ENCODE measurements around the gene SBNO1. TPM values are rescaled to one million over a fixed set of nuclear protein-coding genes. Genes with fewer than 3 reads are reported as not detected.

Gene SBNO1
- total RNA-seq, 4 donors from 2014 or later = 18.2 to 26.6 (median 25.8) TPM

DNA sequence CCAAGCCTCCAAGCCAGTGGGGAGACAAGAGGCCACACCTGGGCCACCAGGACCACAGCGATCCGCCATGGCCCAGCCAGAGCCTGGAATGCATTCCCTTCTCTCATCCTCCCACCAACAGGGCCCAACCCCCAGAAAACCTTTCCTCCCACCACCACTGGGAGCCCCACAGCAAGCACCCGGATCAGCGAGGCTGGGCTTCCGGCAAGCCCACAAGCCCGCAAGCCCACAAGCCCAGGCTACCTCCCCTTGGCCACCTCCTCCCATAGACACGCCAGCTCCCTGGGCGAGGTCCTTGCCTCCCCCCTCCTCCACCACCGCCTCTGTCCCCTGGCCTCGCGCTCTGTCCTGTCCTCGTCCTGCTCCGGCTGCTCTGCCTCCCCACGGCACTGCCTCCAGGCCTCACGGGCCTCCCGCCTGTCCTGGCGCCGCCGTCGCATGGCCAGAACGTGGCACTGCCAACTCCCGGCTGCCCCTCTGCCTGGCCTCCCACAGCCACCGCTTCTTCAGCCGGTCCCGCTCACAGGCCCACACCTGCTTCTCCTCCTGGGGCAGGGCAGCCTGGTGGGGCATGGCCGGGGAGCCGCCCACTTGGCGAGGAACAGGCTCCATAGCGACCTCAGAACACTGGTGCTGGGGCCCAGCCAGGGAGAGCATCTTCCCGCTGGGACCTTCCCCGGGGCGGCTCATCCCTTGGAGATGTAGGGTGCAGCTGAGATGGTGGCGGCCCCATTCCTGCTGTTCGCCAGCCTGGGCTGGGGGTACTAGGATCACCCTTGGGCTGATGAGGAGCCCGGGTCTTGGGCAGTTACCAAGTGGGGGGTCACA is 98.6 kb downstream of the SBNO1 start:
- H3K36me3 ChIP-seq = peaks cover 52% of the 10 kb centered on the region
- DNase-seq (ENCODE audit: low spot score in 2 of 2) = no peak
- no peak overlapping the region for H3K27ac ChIP-seq

DNA sequence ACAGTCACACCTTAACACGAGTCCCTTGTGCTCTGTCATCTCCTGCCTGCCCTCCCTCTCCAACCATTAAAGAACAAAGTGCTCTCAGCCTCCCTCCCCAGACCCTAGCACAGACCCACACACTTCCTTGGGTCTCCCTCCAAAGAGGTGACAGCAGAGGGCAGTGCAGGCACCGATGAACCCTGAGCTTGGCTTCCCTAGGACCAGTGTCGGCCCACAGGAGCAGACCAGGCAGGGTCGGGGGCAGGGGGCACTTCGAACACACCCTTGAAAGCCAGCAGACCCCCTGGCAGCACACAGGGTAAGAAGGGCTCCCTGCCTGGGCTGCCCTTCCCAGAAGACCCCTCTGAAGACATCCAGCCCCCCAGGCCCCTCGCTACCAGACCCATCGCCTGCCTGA is 100.0 kb downstream of the SBNO1 start:
- no peak for DNase-seq (ENCODE audit: low spot score in 2 of 2)
- WGBS = 82% methylated on average over 7 of the region's 7 CpGs
- H3K36me3 ChIP-seq = peaks cover 59% of the 10 kb centered on the region

More for the DNA sequence above, 98.6 kb downstream of the SBNO1 start:
- Histone ChIP-seq H3K9me3 (no peaks in the 10 kb centered on the region), H3K4me1 (peaks cover 35% of the 10 kb centered on the region), H3K4me3 (no peak overlapping the region), H3K27me3 (no peaks in the 10 kb centered on the region)
- 61% methylated on average over 29 of the region's 35 CpGs for WGBS
- no peak for TF ChIP-seq EP300 (IDR thresholded peaks at IDR 0.05)
- TF ChIP-seq POLR2A (IDR thresholded peaks at IDR 0.05) = no peak
- TF ChIP-seq POLR2AphosphoS5 (IDR thresholded peaks at IDR 0.05) = no peak

DNA sequence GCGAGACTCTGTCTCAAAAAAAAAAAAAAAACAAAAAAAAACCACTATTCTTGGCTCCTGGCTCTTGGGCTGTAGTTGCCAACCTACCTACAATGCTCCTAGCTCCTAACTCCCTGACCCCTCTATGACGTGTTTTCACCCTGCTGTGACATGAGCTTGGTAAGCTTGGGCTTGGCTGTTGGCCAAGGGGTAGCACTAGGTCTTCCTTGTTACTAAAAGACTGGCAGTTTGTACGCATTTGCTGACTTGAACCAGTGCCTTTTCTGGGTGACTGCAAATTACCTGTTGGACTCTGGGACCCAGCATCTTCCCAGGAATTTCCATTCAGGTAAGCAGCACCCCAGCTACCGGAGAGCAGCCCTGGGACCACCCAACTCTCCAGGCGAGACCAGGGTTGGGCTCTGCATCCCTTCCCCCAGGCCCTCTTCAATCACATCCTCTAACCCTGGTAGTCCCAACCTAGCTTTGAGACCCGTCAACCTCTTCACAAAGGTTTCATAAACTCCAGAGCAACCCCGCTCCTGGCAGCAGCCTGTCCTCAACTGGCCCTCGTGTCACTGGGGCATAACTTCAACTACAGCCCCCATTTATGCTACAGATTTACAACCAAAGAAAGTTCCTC is 101.3 kb downstream of the SBNO1 start:
- TF ChIP-seq EP300 (IDR thresholded peaks at IDR 0.05) (no peak), POLR2AphosphoS5 (IDR thresholded peaks at IDR 0.05) (no peak), POLR2A (IDR thresholded peaks at IDR 0.05) (no peak)
- TF ChIP-seq, protein P1, sequence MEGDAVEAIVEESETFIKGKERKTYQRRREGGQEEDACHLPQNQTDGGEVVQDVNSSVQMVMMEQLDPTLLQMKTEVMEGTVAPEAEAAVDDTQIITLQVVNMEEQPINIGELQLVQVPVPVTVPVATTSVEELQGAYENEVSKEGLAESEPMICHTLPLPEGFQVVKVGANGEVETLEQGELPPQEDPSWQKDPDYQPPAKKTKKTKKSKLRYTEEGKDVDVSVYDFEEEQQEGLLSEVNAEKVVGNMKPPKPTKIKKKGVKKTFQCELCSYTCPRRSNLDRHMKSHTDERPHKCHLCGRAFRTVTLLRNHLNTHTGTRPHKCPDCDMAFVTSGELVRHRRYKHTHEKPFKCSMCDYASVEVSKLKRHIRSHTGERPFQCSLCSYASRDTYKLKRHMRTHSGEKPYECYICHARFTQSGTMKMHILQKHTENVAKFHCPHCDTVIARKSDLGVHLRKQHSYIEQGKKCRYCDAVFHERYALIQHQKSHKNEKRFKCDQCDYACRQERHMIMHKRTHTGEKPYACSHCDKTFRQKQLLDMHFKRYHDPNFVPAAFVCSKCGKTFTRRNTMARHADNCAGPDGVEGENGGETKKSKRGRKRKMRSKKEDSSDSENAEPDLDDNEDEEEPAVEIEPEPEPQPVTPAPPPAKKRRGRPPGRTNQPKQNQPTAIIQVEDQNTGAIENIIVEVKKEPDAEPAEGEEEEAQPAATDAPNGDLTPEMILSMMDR (IDR thresholded peaks at IDR 0.05) = no peak
- H3K36me3 ChIP-seq = peaks cover 71% of the 10 kb centered on the region
- H3K27me3 ChIP-seq = no peaks in the 10 kb centered on the region
- H3K4me3 ChIP-seq = no peak overlapping the region
- H3K27ac ChIP-seq = no peak overlapping the region
- 84% methylated on average over 8 of the region's 8 CpGs for WGBS
- no peak for DNase-seq (ENCODE audit: low spot score in 2 of 2)
- peaks cover 18% of the 10 kb centered on the region for H3K4me1 ChIP-seq
- H3K9me3 ChIP-seq = no peaks in the 10 kb centered on the region

More for the DNA sequence above, 100.0 kb downstream of the SBNO1 start:
- TF ChIP-seq POLR2AphosphoS5 (IDR thresholded peaks at IDR 0.05) = no peak
- TF ChIP-seq, protein P1 (IDR thresholded peaks at IDR 0.05) = no peak
- TF ChIP-seq POLR2A (IDR thresholded peaks at IDR 0.05) = no peak
- Histone ChIP-seq H3K4me3 (no peak overlapping the region), H3K9me3 (no peaks in the 10 kb centered on the region), H3K27me3 (no peaks in the 10 kb centered on the region), H3K27ac (no peak overlapping the region), H3K4me1 (peaks cover 24% of the 10 kb centered on the region)

DNA sequence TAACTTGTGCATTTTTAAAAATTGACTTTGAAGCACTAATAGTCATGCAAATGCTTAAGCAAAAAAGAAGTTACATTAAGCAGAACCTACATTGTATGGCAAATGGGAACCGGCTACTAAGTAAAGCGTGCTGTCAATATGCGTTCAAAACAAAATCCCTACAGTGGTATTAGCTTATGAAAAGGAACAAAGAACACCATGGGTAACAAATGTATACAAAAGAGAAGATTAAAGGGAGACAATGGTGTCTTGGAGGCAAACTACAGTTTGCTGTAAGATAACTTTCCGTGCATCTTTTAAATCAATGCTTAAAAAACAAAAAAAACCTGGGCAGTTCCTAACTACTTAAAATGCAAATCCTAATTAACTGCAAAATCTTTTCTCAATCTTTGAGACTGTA is 103.5 kb downstream of the SBNO1 start:
- H3K4me3 ChIP-seq = no peak overlapping the region
- 89% methylated on average over 4 of the region's 4 CpGs for WGBS
- no peak for DNase-seq (ENCODE audit: low spot score in 2 of 2)
- peaks cover 84% of the 10 kb centered on the region for H3K36me3 ChIP-seq
- H3K9me3 ChIP-seq = no peaks in the 10 kb centered on the region
- H3K4me1 ChIP-seq = peaks cover 12% of the 10 kb centered on the region
- TF ChIP-seq POLR2AphosphoS5 (IDR thresholded peaks at IDR 0.05) = no peak
- no peak for TF ChIP-seq EP300 (IDR thresholded peaks at IDR 0.05)
- no peak for TF ChIP-seq POLR2A (IDR thresholded peaks at IDR 0.05)
- TF ChIP-seq, protein P1 (IDR thresholded peaks at IDR 0.05) = no peak
- H3K27ac ChIP-seq = no peak overlapping the region
- H3K27me3 ChIP-seq = no peaks in the 10 kb centered on the region

DNA sequence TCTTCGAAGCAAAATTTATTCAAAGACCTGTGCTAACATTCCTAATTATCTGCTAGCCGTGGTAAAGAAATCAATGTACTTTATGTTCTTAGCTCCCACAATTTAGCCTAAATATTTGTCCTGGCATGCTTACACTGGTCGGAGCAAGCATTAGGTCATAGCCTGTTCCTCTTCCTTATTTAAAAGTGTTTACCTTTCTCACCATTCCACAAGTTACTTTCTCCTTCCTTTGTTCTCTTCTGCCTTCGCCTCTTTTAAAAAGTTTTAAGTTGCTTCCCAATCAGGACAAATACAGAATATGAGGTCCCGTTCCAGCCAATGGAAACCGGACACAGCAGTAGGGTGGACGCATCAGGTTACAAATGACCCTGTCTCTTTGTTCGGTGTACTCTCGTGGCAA is 104.6 kb downstream of the SBNO1 start:
- no peak overlapping the region for H3K27ac ChIP-seq
- H3K9me3 ChIP-seq = no peaks in the 10 kb centered on the region
- no peak for DNase-seq (ENCODE audit: low spot score in 2 of 2)
- WGBS = 64% methylated on average over 9 of the region's 9 CpGs
- H3K36me3 ChIP-seq = peaks cover 84% of the 10 kb centered on the region
- no peaks in the 10 kb centered on the region for H3K27me3 ChIP-seq
- TF ChIP-seq, protein P1 (IDR thresholded peaks at IDR 0.05) = no peak
- TF ChIP-seq EP300 (IDR thresholded peaks at IDR 0.05) (no peak), POLR2A (IDR thresholded peaks at IDR 0.05) (no peak)
- no peak overlapping the region for H3K4me3 ChIP-seq
- H3K4me1 ChIP-seq = peaks cover 7% of the 10 kb centered on the region
